GM21737 (cell line): ENCODE data around the gene GATAD1.
"Not testable (repeated sequence)": the region's sequence is repeated elsewhere in the genome, so short reads cannot be mapped to it uniquely, and the experiment has no call there.

ENCODE experiments used
- ATAC-seq: cut with Tn5 transposase; IDR thresholded peaks from one replicate; pipeline ENCODE4 v1.9.1; 2021; ENCODE audit warnings: mild to moderate bottlenecking, moderate library complexity; ENCODE audit not compliant: unreplicated experiment

GATAD1 gene

DNA sequence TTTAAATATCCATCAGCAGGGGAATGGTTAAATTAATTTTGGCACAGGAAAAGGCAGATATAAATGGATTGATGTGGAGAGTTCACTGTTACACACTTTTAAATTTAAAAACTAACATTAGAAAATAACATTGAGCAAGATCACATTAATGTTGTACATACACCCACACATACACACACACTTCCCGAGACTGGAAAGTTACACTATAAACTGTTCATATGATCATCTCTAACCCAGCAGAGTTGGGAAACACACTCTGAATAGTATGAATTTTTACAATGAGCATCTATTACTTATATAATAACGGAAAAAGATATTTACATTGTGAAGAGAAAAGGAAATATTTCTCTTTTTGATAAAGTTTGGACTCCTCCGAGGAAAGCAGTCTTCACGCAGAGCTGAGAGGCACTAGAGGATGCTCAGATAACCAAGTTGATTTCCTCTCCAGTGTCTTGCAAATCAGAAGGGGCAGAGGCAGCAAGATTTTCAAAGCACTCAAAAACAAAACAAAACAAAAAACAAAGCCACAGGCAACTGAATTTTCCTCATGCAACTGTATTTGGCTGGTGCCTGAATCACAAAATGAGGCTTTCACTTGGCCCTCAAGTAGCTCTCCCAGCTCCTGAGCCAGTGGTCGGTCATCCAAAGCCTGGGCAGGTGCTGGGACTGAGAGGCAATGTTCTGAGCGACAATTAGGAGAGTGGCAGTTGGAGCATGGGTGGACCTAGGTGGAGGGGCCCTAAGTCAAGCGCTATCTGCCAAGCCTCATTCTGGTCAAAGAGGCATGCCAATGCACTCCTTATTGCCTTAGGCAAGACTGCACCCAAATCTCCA is 10.5 kb upstream of the GATAD1 start:
- ATAC-seq = no peak

GRCh38 chr7:92437956-92438491 is 9.3 kb upstream of the GATAD1 start:
- ATAC-seq = no peak

GRCh38 chr7:92442720-92443119 is 4.6 kb upstream of the GATAD1 start:
- ATAC-seq = not testable (repeated sequence)

DNA sequence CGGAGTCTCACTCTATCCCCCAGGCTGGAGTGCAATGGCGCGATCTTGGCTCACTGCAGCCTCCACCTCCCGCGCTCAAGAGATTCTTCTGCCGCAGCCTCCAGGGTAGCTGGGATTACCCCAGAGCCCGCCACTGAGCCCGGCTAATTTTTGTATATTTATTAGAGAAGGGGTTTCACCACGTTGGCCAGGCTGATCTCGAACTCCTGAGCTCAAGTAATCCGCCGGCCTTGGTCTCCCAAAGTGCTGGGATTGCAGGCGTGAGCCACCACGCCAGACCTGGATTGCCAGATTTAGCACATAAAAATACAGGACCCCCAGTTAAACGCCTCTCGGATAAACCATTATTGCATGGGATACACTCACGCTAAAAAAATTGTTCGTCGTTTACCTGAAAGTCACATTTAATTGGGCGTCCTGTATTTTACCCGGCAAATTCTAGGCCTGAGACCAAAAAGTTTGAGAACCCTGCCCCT is 375 bp upstream of the GATAD1 start:
- ATAC-seq = no peak

DNA sequence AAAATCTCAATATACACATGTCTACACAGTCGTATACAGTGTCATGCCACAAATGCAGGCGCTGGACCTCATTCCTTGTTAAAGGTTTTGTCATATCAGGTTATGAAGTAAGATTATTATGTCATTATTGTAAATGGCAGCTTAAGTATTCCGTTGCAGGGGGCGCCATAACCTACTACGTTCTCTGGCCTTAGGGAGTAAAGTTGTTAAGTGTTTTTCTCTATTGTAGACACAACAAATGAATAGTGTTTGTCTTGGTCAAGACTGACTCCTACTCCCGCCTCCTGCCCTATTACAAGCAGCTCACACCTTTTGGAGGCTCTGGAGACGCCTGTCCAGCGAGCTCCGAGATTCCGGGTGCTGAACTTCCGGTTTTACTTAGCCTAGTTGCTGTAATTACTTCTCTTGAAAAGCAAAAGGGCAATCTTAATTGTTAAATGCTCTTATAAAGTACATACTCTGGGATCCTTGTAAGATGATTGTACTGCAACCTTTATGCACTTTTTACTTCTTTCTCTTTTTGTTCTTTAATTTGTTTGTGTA is 994 bp downstream of the GATAD1 start:
- ATAC-seq = peak; percentile 32

DNA sequence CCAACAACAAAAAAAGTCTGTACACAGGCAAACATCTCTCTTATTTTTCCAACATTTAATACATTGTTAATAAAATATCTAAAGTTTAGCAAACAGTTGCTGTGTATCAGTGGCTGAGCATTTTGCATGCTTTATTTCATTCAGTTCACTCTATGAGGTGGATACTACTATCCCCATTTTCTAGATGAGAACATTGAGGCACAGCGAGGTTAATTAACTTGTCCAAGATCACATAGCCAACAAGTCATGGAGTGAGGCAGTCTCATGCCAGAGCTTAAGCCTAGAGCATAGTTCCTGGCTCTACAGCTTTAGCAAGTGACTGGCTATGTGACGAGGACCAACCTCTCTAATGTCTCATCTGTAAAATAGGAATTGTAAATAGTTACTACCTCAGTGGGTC is 4.4 kb downstream of the GATAD1 start:
- ATAC-seq = no peak

DNA sequence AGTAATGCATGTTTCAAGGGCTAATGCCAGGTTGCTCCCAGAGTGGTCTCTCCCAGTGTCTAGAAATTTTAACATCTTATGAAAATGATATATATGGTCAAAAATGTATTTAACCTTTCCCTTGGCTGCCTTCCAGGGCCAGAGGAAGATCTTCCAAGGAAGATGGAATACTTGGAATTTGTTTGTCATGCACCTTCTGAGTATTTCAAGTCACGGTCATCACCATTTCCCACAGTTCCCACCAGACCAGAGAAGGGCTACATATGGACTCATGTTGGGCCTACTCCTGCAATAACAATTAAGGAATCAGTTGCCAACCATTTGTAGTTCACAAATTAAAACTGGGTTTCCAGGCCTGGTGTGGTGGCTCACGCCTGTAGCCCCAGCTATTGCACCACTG is 9.0 kb downstream of the GATAD1 start:
- ATAC-seq = no peak

- ATAC-seq = no peak
Observed at GRCh38 chr7:92460109-92460508, 12.8 kb downstream of the GATAD1 start.

DNA sequence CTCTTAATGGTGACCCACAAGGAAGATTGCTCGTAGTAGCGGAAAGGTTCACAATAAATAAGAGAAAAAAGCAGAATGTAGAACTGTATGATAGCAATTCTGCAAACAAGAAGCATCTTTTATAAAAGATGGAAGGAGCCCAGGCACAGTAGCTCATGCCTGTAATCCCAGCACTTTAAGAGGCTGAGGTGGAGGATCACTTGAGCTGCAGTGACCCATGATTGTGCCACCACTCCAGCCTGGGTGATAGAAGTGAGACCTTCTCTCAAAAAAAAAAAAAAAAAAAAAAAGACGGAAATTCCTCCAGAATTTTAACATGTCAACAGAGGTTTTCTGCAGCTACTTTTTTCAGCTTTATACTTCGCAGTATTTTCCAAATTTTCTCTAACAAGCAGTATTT is 13.2 kb downstream of the GATAD1 start:
- no peak for ATAC-seq

DNA sequence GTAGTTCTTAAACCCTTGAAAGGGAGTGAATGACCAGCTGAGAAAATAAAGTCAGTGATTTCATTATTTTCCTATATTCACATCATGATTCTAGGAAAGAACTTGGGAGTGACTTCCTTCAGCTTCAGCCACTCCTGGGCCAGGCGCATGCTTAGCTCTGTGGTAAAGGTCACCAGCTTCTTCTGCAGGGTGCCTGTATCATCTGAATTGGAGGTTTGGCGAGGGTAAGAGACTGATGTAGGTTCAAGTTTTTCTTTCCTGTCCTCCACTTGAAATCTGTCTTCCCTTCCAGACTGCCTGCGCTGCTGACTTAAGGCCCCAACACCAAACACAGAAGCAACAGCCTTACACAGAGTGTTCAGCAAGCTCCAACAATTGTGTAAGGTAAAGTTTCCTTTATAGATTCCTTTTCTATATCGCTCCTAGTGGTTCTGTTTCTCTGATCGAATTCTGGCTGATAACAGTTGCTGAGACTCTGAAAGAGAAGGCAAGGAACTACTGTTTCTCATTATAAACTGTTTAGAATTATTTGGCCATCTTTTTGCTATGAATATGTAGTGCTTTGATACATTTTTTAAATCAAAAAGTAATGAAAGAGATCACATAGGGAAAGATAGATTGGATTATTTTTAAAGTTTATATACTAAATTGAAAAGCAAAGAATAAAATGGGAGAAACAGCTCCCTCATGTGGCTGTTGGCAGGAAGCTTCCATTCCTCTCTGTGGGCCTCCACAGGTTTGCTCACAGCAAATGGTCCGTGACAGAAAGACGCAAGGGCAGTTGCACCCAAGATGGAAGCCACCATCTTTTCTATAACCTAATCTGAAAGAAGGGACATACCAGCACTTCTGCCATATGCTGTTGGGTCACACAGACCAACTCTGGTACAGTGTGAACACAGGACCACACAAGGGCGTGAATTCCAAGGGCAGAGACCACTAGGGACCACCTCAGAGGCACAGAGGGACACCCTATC is 14.0 kb downstream of the GATAD1 start:
- no peak for ATAC-seq

DNA sequence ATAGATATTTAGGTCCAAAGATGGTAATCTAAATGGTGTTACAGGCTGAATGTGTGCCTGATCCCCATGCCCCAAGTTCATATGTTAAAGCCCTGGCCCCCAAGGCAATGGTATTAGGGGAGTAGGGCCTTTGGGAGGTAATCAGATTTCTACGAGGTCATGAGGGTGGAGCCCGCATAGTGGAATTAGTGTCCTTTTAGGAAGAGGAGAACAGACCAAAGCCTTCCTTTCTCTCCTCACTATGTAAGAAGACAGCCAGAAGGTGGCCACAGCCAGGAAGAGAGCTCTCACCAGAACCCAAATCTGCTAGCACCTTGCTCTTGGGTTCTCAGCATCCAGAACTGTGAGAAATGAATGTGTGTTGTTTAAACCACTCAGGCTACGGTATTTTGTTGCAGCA is 15.3 kb downstream of the GATAD1 start:
- no peak for ATAC-seq

DNA sequence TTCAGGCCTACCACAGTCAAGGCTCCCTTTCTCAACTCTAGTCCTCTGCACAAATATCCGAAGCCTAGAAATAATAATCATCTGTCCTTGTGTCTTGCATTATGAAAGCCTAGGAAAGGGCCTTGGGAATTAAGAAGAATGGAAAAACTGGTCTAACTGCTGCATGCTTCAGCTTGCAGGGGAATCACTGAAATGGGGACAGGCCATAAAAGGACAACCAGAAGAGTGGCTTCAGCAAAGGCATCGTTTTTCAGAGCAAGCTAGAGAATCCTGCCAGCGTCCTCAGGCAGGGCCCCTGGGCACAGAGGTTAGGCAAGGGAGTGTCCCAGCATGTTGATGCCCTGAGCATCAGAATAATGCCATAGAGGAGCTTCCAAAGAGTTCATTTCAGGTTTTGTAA is 17.2 kb downstream of the GATAD1 start:
- ATAC-seq = no peak

- ATAC-seq = no peak
Observed at GRCh38 chr7:92466682-92467081, 19.4 kb downstream of the GATAD1 start.

DNA sequence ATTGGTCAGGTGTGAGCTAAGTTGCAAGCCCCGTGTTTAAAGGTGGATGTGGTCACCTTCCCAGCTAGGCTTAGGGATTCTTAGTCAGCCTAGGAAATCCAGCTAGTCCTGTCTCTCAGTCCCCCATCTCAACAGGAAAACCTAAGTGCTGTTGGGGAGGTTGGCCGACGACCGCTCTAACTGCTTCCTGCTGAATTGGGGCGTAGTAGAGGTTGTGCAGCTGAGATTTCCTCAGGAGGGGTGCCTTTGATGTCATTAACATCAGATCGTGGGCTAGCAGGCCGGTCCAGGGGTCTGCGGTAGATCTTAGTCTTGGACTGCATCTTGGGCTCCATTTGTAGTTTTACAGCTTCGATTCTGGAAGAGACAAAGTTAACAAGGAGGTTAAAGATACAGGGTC is 21.3 kb downstream of the GATAD1 start:
- ATAC-seq = not testable (repeated sequence)

GRCh38 chr7:92473989-92474388 is 26.7 kb downstream of the GATAD1 start:
- ATAC-seq = not testable (repeated sequence)

- not testable (repeated sequence) for ATAC-seq
Observed at GRCh38 chr7:92475261-92475770, 28.0 kb downstream of the GATAD1 start.

DNA sequence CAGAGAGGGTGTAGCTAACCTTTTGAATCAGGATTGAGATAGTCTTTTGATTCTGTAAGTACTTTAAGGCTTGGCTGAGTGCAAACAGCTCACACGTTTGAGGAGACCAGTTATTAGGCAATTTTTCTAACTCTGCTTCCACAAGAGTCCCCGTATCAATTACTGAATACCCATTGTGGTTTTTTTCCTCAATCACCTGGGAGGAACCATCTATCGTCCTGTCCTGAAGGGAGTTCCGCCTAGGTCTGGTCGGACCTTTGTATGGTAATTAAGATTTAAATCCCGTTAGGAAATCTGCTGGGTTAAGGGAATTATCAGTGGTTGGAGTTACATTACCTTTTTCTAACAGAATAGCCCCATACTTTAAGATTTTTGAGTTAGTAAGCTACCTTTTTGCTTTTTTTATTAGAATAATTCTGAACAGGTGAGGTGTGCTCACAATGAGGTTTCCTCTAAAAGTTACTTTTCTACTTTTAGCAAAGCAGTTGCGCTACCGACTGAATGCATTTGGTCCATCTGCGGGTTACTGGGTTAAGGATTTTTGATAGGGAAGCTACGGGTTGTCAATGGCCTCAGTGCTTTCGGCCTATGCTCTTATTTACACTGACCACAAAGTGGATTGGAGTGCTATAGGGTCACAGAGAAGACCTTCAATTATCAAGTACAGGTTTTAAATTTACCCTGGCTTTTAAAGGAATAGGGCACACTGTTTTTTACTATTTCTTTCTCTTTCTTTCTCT is 28.7 kb downstream of the GATAD1 start:
- ATAC-seq = not testable (repeated sequence)

GRCh38 chr7:92477681-92478080 is 30.4 kb downstream of the GATAD1 start, which contains the start of gene ERVW-1:
Gene ERVW-1, minus strand, starts transcription at chr7:92477946. Its CDS starts 7,565 bp downstream, at chr7:92470381.
- ATAC-seq = not testable (repeated sequence)

DNA sequence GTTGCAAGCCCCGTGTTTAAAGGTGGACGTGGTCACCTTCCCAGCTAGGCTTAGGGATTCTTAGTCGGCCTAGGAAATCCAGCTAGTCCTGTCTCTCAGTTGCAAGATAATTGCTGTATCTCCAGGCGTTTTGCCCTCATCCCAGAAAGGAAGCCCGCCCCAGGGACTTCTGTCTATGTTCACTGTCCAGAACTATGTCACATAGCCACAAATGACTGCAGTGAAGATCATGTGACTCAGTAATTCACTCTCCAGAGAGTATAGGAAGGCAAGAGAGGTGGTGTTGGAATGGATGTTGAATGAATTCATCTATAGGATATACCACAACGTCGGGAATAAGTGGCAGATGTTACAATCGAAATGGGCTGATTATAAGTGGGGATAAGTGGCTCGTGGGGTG is 30.8 kb downstream of the GATAD1 start:
- no peak for ATAC-seq

DNA sequence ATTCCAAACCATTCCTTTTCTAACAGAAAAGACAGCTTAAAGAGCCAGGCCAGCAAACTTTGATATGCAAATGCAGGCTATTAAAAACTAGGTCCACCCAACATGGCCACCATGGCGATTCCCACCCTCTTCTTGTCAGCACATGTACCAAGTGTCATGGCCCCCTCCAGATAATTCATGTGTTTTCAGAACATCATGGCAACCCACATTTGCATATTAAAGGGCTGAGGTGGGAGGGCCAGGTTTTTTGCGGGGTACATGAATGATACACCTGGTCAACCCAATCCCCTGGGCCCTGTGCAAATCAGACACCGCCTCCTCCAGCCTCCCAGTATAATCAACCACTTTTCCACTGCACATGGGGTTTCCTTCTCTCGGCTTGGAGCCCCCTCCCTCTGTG is 31.4 kb downstream of the GATAD1 start:
- no peak for ATAC-seq
